Measurements from ENCODE around the gene SLC38A8.

SLC38A8 gene

DNA sequence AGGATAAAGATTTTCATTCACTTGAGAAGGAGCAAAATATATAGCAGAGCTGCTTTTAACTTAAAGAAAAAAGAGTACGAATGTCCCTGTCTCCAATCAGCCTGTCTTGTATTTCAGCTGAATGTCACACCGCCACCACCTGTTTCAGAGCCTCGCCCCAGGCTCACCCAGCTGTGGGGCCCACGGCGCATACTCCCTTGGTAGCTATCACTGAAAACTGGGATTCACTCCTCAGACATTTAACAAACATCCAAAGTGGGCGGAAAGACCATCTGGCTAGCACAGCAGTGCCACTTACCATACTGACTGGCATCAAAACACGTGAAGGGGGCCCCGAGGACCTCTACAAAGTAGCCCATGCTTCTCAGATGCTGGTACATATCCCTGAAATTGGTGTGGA is 25.4 kb upstream of the SLC38A8 start:
- no peak for DNase-seq

DNA sequence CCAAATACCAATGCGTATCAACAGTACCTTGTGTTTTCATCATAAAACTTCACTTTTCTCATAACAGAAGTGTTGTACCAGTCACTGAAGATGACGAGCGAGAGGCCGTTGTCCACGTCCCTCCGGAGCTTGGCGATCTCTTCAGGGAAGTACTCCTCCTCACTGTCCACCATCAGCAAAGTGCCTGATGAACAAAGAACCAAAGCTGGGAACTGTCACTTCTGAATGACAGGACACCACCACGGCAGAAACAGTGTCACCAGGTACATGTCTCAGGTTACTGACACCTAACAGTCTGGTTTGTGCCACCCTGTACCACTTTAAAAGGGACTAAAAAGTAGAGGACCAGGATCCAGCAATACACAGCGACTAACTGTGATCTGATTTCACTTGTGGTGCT is 25.0 kb upstream of the SLC38A8 start:
- DNase-seq: no peak

DNA sequence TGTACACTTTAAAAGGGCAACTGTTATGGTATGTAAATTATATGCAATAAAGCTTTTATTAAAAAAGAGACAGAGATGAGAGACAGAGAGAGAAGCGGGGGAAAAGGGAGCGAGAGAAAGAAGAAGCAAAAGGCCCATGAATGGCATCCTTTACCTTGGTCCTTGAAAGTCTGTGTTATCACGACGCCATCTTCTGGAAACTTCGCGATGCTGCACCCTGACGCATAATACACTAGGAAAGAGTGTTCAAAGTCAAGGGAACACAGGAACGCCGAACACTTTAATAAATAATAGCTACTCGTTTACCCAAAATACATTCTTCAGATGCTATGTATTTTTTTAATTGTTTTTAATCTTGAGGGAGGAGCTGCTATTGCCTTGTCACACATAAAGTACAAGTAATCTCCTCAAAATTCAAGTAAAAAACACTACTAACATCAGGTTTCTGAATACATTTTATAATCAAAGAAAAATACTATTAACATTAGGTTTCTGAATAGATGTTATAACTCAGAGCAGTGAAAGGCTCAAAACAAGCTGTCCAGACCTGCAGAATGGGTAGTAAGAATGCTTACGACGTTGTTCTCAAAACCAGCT is 23.0 kb upstream of the SLC38A8 start:
- DNase-seq: peak; percentile 31

DNA sequence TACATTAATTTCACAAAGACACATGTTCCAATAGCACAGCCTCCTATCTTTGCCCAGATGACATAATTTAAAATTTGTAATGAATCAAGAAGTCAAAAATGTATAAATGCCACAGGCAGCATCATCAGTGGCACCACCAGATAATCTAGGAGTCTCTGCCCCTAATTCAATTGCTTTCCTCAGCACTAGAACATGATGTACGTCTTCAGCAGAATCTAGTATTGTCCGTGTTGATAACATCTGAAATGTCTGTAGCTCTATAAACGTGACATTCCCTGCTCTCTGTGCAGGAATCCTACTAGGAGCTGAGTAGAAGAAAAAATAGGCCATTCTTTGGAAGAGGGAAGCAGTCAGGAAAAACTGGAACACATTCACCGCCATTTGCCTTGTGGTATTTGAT is 21.4 kb upstream of the SLC38A8 start:
- no peak for DNase-seq

DNA sequence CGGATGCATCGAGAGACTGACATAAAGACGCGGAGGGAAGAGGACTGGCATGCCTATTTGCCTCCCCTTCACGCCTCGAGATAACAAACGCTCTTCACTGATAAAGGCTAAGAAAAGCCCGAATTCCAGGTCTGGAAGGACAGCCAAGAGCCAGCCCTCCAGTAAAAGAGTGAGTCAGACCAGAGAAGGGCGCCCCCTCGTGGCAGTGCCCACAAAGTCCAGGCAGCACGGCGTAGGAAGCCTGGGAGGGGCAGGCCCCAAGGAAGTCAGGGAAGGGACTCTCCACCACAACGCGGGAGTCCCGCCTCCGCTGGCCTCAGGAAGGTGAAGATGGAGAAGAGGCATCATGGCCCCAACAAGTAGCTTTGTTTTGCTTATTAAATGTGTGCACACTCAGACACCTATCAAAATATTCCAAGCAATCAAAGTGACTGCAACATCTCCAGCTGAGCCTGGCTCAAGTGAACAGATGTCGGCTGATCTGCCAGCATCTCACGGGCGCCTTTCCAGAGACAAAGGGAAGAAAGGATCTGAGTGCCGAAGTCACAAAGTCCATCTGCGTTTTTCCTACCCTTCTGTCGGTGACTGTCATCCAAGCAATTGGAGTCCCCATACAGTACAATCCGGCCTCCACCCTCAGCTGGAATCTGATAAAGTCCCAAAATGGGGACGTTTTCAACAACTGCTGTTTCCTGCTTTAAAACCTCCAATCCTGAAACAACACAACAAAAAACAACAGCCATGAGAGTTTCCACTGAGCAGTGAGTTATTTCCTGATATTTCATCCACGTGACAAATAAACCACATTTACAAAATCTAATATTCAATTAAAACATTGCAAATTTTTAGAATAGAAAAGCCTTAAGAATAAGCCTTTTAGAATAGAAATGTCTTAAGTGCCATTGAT is 20.4 kb upstream of the SLC38A8 start:
- DNase-seq: peak; percentile 68

DNA sequence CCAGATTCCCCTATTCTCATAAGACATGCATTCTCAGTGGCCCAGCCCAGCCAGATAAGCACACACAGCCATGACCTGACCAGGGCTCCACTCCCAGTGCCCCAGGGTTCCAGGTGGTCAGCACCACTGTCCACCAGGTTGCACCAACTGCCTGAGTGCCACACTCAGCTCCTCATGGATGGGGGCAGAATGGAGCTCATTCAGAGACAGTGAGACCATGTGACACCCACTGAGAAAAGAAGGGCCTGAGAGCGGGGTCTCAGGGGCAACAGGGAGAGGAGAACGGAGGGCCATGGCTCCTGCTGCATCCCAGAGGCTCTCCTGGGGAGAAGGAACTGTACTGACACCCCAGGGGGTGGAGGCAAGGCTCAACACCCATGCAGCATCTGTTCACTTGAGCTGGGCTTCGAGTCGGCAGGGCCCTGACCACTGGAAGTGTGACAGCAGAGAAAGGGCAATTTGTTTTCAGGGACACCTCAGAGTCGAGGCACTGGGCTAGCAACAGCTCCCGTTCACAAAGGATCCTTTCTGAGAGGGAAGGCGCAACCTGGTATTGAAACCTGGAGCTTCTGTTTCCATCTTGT is 18.7 kb upstream of the SLC38A8 start:
- DNase-seq: no peak

DNA sequence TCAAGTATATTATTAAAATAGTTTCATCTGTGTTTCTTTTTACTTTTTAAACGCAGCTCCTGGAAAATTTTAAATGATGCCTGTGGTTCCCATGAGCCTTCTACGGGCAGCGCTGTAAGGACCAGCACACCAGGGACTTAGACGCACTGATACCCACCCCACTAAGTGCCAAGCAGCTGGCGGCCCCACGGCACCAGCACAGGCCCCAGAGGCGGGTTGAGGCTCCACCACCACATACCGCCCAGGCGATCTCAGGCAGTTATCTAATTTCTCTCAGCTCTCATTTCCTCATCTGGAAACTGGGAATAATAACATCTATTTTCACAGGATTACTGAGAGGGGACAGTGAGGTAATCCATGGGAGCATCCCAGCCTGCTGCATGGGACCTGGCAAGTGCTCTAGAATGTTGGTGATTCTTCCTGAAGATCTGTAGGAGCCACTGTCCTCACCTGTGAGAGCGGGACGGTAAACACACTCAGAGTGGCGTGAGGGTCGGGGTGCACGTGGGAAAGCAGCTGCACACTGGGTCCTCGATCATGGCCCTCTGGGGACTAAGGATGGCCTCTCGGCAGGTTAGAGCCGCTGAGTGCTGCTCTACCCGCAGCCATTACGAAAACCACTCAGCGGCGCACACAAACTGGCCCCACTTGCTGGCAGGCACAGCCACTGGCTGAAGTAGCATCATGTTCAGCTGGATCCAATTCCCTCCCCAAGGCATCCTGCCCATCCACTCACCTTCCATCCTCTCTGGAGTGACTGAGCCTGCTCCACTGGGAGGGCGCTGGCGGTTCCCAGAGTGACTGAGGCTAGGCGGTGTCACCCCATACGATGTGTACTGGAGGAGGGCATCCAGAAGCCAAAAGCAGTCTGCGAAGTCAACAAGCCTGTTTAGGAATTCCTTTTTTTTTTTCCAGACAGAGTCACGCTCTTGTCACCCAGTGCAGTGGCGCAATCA is 17.6 kb upstream of the SLC38A8 start:
- no peak for DNase-seq

DNA sequence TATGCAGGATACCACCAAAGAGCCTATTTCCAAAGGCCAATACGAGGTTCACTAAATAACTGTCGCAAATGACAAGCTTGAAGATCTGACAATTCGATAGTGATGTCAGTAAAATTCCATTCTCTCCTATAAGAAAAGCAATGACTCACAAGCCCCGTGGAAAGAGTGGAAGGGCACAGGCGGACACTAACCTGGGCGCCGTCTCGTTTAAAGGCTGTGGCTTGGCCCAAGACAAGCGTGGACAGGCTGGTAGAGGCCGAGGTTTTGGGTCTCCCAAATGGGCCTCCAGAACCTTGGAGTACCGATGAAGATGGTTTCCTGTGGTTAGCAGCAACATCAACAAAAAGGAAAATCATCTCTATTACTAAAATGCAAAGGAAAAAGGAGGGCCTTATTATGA is 16.5 kb upstream of the SLC38A8 start:
- DNase-seq: no peak

DNA sequence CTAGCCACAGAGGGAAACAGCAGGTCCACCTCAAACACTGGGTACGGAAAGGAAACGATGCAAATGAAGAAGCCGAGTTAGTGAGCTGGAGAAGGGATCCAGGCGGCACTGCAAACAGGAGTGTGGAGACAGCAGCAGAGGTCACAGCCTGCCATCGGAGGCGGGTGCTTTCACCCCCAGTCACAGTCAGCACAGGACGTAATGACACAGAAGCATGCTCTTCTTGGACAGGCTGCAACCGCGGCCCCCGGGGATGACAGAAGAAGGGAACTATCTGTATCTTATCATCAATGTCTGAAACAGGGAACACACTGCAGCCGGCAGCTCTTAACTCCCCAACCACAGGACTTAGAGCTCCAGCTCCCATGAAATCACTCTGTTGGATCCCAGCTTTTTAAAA is 16.1 kb upstream of the SLC38A8 start:
- no peak for DNase-seq

DNA sequence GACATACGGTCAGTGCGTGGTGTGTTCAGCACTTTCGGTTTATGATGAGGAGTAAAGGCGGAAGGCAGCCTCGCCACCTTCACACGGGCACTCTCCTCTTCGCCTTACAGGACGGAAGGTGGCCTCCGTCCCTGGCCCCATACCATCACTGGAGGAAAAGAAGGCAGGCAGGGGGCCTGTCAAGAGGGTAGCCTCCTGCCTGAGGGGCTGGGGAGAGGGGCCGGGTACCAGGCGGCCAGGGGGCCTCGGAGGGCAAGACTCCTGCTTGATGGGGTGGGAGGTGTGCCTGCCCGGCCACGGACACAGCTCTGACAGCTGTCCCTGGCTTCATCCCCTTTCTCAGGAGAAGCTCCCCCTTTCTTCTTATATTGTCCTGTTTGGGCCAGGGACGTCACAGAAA is 15.6 kb upstream of the SLC38A8 start:
- no peak for DNase-seq

DNA sequence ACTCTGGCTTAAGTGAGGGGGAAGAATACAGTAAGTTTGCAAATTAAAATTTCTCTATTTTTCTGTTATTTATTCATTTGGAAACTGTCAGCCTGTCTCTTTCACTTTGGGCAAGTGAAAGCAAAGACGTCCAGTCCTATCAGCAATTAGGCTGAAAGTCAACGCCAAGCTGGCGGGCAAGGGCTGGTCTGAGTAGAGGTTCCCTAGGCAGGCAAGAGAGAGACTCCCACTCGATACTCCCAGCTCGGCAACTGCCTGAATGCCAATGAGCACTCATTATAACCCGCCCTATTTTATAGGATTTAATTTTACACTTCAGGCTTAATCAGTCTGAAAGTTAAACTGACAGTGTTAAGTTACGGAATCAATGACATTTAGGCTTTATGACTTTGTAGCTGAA is 14.3 kb upstream of the SLC38A8 start:
- DNase-seq: no peak

DNA sequence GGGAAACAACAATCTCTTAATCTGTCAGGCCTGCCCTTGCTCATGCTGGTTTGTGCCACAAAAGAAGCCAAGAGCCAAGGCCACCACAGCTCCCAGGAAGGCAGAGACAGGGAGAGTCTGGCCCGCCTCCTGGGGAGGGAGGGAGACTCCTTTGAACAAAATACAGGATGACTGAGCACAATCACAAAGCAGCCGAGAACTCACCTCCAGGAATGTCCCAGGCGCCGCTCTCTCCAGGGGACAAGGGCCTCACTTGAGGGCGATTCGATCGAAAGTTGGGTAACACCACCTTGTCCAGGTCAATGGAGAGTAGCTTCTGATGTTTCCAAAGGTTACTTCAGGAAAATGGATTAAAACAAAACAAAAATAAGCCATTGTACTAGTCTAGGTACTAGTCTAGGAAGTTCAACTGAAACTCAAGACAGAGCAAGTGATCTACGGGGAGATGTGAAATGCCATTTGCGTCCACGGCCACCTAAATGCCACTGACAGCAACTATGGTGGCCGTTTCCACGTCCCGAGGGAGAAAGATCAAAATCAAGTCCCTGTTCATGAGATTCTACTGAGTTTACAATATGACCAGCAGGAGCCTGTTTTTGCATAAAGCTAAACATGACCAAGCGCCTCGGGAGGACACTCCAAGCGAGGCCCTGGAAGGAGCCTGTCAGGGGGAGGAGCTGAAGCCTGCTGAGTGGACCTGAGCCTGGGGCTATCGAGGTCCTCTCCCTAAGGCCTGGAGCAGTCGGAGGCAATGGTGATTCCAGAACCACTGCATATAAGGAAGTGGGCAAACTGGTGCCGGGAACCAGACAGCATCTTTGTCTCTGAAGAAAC is 13.4 kb upstream of the SLC38A8 start:
- no peak for DNase-seq

DNA sequence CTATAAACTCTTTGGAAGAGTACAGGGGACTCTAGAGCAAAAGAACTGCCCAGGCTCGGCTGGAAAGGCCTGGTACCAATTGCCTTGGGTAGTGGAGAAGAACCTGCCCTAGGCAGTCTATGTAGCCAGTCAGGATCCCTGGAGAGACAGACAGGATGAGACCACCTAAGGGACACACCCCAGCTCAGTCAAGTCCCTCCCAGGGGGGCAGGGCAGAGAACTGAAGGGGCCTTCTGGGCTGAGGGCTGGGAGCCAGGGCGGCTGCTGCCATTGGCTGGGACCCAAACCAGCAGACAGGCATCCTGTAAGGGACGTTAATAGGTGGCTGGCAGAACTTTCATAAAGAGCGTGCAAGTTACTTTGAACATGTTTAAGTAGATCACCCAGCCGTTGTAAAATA is 12.8 kb upstream of the SLC38A8 start:
- DNase-seq: no peak

DNA sequence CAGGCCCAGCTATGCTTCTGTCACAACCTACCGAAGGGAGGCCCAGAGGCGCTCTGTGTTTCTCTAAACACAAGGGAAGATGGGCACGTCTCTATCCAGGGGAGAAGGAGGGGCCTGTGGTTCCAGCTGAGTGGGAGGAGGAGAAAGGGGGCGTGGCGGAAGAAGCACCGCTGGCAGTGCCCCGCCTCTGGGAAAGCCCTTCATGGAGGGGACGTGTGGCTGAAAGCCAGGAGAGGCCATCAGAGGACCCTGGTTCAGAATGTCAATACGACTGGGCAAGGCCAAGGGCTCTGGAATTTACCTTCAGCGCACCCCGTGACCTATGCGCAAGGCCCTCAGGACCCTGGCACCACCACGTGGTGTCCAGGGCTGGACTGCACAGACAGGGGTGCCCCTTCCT is 12.3 kb upstream of the SLC38A8 start:
- DNase-seq: no peak

DNA sequence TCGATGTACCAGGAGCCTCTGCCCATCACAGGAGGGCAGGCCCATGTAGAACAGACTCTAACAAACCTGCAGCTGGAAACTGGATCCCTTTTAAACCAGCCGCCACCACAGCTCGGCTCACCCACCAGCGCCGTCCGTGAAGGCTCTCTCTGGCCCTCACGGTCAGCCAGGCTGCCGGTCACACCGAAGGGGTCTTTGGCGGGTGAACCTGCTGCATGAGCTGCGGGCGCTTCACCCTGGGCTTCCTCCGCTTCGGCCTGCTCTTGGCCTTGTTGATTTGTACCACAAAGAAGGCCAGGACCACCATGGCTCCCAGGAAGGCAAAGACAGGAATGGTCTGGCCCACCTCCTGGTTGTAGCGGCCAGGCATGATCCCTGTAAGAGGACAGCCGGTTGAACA is 11.7 kb upstream of the SLC38A8 start:
- no peak for DNase-seq

DNA sequence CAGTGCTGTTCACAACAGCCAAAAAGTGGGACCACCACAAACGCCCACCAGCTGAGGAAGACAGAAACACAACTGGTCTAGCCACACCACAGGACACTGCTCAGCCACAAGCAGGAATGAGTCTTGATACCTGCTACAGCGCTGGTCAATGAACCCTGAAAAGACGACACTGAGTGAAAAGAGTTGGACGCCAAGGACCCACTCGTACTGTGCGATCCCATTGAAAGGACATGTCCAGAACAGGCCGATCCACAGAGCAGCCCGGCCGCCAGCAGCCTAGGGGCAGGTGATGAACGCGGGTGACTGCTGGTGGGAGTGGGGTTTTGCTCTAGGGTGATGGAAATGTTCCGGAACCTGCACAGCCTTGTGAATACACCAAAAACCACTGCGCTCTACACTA is 10.6 kb upstream of the SLC38A8 start:
- DNase-seq: no peak

DNA sequence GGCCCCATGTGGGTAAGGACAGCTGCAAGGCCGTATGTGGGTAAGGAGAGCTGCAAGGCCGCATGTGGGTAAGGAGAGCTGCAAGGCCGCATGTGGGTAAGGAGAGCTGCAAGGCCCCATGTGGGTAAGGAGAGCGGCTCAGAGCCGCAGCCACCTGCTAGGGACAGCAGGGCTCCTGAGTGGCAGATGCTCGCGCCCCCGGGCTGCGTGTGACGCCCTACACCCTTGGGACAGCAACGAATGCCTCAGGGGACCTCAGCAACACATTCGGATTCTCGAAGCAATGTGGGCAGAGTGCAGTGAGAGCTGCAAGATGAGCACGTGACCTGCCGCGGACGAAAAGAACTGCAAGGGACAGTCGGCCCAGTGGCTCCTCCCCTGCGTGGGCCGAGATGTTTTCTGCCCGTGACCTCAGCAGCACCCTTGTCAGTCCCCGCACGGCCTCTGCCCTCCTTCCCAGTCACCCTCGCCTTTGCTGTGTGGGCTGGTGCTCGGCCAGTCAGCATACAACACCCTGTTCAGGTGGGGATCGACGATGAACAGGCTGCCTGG is 9.6 kb upstream of the SLC38A8 start:
- no peak for DNase-seq

DNA sequence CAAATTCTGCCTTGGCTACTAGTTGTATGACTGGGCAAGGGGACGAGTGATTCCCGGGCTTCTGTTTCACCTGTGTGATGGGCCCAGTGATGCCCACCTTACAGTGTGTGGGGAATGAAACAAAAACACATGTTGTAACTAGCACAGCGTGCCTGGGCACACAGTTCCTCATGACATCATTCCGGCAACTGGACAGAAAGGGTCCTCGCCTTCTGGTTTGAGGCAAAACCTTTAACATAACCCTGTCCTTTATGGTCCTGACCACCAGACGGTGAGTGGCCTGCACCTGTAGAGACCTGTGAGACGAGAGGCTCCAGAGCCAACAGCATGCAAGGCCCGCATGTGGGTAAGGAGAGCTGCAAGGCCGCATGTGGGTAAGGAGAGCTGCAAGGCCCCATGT is 7.7 kb upstream of the SLC38A8 start:
- DNase-seq: no peak

DNA sequence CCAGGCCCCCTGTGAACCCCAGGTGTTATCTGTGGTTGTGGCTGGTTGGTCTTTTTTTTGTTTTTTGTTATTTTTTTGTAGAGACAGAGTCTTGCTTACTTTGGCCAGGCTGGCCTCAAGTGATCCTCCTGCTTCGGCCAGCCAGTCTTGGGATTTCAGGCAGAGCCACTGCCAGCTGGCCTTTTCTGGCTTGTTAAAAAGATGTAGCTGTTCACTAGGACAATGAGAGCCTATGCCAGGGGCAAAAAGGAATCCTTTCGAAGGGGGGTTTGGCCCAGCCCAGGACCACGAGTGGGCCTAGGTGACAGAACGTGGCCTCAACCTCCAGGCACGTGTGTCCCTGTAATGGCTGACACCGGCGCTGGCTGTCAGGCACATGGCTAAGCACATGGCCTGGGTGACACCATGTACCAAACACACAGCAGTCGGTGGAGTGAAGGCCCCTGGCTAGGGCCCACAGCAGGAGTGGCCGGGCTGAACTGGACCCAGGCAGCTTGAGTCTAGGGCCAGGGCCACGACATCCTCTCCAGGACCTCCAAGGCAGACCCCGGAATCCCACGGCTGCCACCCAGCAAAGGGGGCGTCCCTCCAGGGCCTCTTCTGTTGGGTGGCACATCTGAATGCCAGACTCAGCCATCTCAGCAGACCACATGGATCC is 6.9 kb upstream of the SLC38A8 start:
- no peak for DNase-seq

DNA sequence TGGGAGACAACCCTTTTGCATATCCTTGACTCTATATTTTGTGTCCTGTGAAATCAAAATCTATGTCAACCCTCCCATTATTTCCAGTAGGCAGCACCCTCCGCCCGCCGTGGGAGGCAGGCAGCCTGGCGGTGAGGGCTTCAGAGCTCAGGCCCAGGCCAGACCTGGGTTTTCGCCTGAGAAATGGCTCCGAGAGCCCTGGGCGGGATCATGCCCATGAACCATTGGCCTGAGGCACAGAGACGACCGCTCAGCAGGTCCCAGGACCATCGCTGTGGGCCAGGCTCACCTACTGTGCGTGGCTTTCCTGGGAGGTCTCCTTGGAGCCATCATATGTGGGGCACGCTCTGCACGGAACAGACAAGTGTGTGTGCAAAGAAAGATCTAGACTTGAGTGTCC is 6.3 kb upstream of the SLC38A8 start:
- DNase-seq: no peak

DNA sequence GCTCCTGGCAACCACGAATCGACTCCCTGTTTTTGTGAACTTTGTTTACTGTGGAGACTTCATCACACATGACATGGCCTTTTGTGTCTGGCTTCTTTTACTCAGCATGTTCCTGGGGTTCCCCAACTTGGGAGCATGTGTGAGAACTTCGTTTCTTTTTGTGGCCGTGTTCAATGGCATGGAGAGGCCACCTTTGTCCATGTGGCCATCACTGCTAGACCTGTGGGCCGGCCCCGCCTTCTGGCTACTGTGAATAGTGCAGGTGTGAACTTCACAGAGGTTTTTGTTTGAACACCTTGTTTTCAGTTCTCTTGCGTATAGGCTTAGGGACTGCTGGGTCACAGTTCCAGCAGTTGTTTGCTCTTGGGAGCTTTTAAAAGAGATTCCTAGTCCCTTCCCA is 5.7 kb upstream of the SLC38A8 start:
- no peak for DNase-seq

Measured in stimulated activated CD4-positive, alpha-beta T cell treated with anti-CD3 and anti-CD28 coated beads, Interleukin-1b, Interleukin-23, amount 100 ng/mL, for 48 hours (primary cell).